ENCODE data around the gene DDX39B. TPM values are rescaled to one million over a fixed set of nuclear protein-coding genes. Genes with fewer than 3 reads are reported as not detected.
"Not testable (repeated sequence)": the region's sequence is repeated elsewhere in the genome, so short reads cannot be mapped to it uniquely, and the experiment has no call there.

DDX39B gene
- total and polyA plus RNA-seq, 9 of the 15 experiments (the other 6 are each of a cell fraction or from before 2014, with no cell fraction given): 479 to 869 (median 592) TPM

DNA sequence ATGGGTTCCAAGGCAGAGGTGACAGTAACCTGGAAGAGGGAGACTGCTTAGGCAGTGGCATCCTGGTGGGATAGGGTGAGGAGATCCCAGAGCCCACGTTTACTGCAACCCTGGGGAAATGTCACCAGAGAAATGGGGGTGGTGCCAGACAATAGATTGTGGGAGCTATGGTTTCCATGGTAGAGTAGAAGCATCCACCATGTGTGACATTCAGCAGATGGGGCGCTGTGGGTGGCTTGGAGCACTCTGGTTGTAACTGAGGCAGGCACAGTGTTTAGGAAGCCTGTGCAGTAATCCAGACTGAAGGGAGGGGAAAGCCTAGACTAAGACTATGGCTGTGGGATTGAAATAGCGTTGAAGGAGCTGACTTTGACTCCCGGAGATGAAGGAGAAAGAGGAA is 45.0 kb downstream of the DDX39B start:
- DNase-seq (ENCODE audit: extremely low read depth in 1 of 4, low spot score in 3 of 4); ATAC-seq; FAIRE-seq; H3K27ac ChIP-seq (ENCODE audit: extremely low read depth, low read depth, low read length); H3K9me3 ChIP-seq (replicated peaks; ENCODE audit: control insufficient read depth, insufficient read depth, low read depth, low read length); H4K20me1 ChIP-seq (replicated peaks; ENCODE audit: control insufficient read depth, insufficient read depth, low read length); intact Hi-C loops (cut with micrococcal nuclease); BruUV-seq (replicated peaks); H3K27me3 ChIP-seq (ENCODE audit: control insufficient read depth in 2 of 2, insufficient read depth in 2 of 2, low read length in 2 of 2); H3K9ac ChIP-seq (ENCODE audit: insufficient read depth in 1 of 2, low read depth in 2 of 2, low read length in 2 of 2); H3K36me3 ChIP-seq (ENCODE audit: control insufficient read depth, insufficient read depth, low read length); H3K9me1 ChIP-seq (ENCODE audit: control insufficient read depth, insufficient read depth, low read length): not testable (repeated sequence)
- Histone ChIP-seq H3K4me1 (replicated peaks in 1 of 2; ENCODE audit: control insufficient read depth in 2 of 2, insufficient read depth in 2 of 2, low read length in 2 of 2) (peaks cover 33 to 44% of the 10 kb centered on the region in 2 experiments), H3K4me2 (ENCODE audit: insufficient read depth, low read length) (peak overlapping the region; percentile 87), H2AFZ (ENCODE audit: low read depth, low read length) (peak overlapping the region; percentile 89; the same call in 1 of the 2 replicates), H3K79me2 (ENCODE audit: control insufficient read depth, insufficient read depth, low read length) (peaks cover 33% of the 10 kb centered on the region; the same call in 2 of the 3 replicates), H3K4me3 (peak overlapping the region; percentile 88; the same call in 1 of the 2 replicates)
- CTCF ChIA-PET (ENCODE audit: low intra/inter-chr PET ratio): interaction anchor here (0.6 kb wide), 1 partner anchor 100 kb away, joined by 7 read pairs; no protein-coding TSS in a partner anchor
- POLR2A ChIA-PET: interaction anchor here (0.6 to 2.0 kb wide), 12 partner anchors 11 to 102 kb away, joined by 3 to 9 read pairs (median 4); no protein-coding TSS in a partner anchor
- in situ Hi-C loops (cut with MboI): loop anchor here (5.0 kb wide), 1 partner anchor 35 kb away; no protein-coding TSS in a partner anchor
- WGBS (ENCODE audit: insufficient coverage, low coverage, missing lambda C conversion rate): 20% methylated on average over 3 of the region's 4 CpGs
- 0 out of 4 replicates have a peak, but pooled peaks of 1 of the 2 experiments have one; percentile 16 for TF ChIP-seq SIN3A (IDR thresholded peaks at IDR 0.05; ENCODE audit: borderline replicate concordance in 2 of 2, control insufficient read depth in 1 of 2, low read depth in 2 of 2, low read length in 2 of 2)

DNA sequence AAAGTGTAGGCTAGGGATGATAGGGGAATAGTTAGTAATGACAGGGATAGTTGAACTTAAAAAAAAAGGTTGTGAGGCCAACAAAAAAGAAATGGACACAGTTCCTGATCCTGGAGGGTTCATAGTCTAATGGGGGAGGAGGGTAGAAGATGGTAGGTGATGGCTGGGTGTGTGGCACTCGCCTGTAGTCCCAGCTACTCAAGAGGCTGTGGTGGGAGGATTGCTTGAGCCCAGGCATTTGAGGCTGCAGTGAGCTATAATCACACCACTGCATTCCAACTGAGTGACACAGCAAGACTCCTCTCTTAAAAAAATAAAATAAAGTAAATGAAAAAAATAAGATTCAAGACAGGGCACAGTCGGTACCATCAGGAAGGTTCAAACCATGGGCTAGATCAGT is 46.2 kb downstream of the DDX39B start:
- CTCF ChIA-PET (ENCODE audit: low intra/inter-chr PET ratio): no interaction called here
- in situ Hi-C loops (cut with MboI): loop anchor here (5.0 kb wide), 1 partner anchor 37 kb away; no protein-coding TSS in a partner anchor
- ATAC-seq: no peak
- TF ChIP-seq ZNF184 (CRISPR knock-in tag; IDR thresholded peaks at IDR 0.05) (no peak), IFI16 (CRISPR knock-in tag; IDR thresholded peaks at IDR 0.05) (no peak), ZNF324 (CRISPR knock-in tag; IDR thresholded peaks at IDR 0.05) (0 out of 2 replicates have a peak, but pooled peaks have one; percentile 20), HNRNPK (IDR thresholded peaks at IDR 0.05; ENCODE audit: low read depth, low read length, poor library complexity, severe bottlenecking) (no peak), ESRRA (IDR thresholded peaks at IDR 0.05; ENCODE audit: borderline replicate concordance, low read depth) (no peak), ZNF41 (CRISPR knock-in tag; conservative IDR thresholded peaks at IDR 0.05) (no peak), ZNF174 (CRISPR knock-in tag; IDR thresholded peaks at IDR 0.05) (no peak)
- TF ChIP-seq, protein P1, sequence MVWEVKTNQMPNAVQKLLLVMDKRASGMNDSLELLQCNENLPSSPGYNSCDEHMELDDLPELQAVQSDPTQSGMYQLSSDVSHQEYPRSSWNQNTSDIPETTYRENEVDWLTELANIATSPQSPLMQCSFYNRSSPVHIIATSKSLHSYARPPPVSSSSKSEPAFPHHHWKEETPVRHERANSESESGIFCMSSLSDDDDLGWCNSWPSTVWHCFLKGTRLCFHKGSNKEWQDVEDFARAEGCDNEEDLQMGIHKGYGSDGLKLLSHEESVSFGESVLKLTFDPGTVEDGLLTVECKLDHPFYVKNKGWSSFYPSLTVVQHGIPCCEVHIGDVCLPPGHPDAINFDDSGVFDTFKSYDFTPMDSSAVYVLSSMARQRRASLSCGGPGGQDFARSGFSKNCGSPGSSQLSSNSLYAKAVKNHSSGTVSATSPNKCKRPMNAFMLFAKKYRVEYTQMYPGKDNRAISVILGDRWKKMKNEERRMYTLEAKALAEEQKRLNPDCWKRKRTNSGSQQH (CRISPR knock-in tag; IDR thresholded peaks at IDR 0.05): 0 out of 2 replicates have a peak, but pooled peaks have one; percentile 21
- TF ChIP-seq, protein P2, sequence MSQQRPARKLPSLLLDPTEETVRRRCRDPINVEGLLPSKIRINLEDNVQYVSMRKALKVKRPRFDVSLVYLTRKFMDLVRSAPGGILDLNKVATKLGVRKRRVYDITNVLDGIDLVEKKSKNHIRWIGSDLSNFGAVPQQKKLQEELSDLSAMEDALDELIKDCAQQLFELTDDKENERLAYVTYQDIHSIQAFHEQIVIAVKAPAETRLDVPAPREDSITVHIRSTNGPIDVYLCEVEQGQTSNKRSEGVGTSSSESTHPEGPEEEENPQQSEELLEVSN (IDR thresholded peaks at IDR 0.05; ENCODE audit: borderline replicate concordance in 1 of 2, extremely low read depth in 1 of 2, insufficient read depth in 1 of 2, insufficient read length in 1 of 2, low read depth in 1 of 2, low read length in 1 of 2, poor library complexity in 1 of 2, severe bottlenecking in 1 of 2): no peak

More for the DNA sequence above, 46.2 kb downstream of the DDX39B start:
- Histone ChIP-seq H2AFZ (ENCODE audit: low read depth, low read length) (peak overlapping the region; percentile 95; the same call in 1 of the 2 replicates), H3K36me3 (ENCODE audit: control insufficient read depth, insufficient read depth, low read length) (no peaks in the 10 kb centered on the region), H3K27ac (ENCODE audit: extremely low read depth, low read depth, low read length) (peak overlapping the region; percentile 69; the same call in 2 of the 3 replicates), H3K9ac (ENCODE audit: insufficient read depth in 1 of 2, low read depth in 2 of 2, low read length in 2 of 2) (peak overlapping the region in 1 of 2 experiments; percentile 74; a peak in 2 of 4 replicates), H3K27me3 (ENCODE audit: control insufficient read depth in 2 of 2, insufficient read depth in 2 of 2, low read length in 2 of 2) (no peaks in the 10 kb centered on the region), H3K4me1 (replicated peaks in 1 of 2; ENCODE audit: control insufficient read depth in 2 of 2, insufficient read depth in 2 of 2, low read length in 2 of 2) (peaks cover 39 to 52% of the 10 kb centered on the region in 2 experiments), H3K4me3 (peak overlapping the region; percentile 54), H3K9me1 (ENCODE audit: control insufficient read depth, insufficient read depth, low read length) (no peaks in the 10 kb centered on the region), H4K20me1 (replicated peaks; ENCODE audit: control insufficient read depth, insufficient read depth, low read length) (peaks cover 7% of the 10 kb centered on the region; the same call in 1 of the 2 replicates), H3K4me2 (ENCODE audit: insufficient read depth, low read length) (peak overlapping the region; percentile 86), H3K79me2 (ENCODE audit: control insufficient read depth, insufficient read depth, low read length) (peaks cover 29% of the 10 kb centered on the region; the same call in 2 of the 3 replicates), H3K9me3 (replicated peaks; ENCODE audit: control insufficient read depth, insufficient read depth, low read depth, low read length) (no peaks in the 10 kb centered on the region)
- POLR2A ChIA-PET: interaction anchor here (0.7 to 3.4 kb wide), 8 partner anchors 37 to 104 kb away, joined by 3 to 21 read pairs (median 5); partner anchors contain the start of genes DDX39B and NCR3
- no TSS peak for BruUV-seq (replicated peaks)
- FAIRE-seq (no peak), DNase-seq (ENCODE audit: extremely low read depth in 1 of 4, low spot score in 3 of 4) (no peak)
- WGBS (ENCODE audit: insufficient coverage, low coverage, missing lambda C conversion rate): 23% methylated on average over 2 of the region's 2 CpGs
- intact Hi-C loops (cut with micrococcal nuclease): no loop called here
